Measurements from ENCODE around the gene SLC12A8.

- TF ChIP-seq CTCF (IDR thresholded peaks at IDR 0.05), result no peak
- no peak for TF ChIP-seq POLR2A (IDR thresholded peaks at IDR 0.05)
These were observed 92.7 kb downstream of the SLC12A8 start for GRCh38 chr3:125119752-125120378.
